Keratinocyte (primary cell): Measurements from ENCODE around the gene DCLK1. TPM values are rescaled to one million over a fixed set of nuclear protein-coding genes. Genes with fewer than 3 reads are reported as not detected.

ENCODE experiments used
- DNase-seq: peaks from one replicate; pipeline ENCODE4 v3.0.0-alpha.2; 2011; ENCODE audit warnings: low read depth, missing footprints, low spot score
- FAIRE-seq: peaks from 2 replicates; lab custom pipeline; 2011; peaks lifted over from hg19 to GRCh38; lab: Jason Lieb, UNC
- H2AFZ ChIP-seq: 2 replicates; pipeline ENCODE4 v1.6.0; 2012; ENCODE audit warnings: low read length, control low read depth, inconsistent platforms; ENCODE audit not compliant: control insufficient read depth
- H3K27ac ChIP-seq: 2 replicates; pipeline ENCODE4 v1.5.1; 2011; ENCODE audit warnings: low read length; ENCODE audit not compliant: control insufficient read depth, insufficient read depth
- H3K27me3 ChIP-seq: 3 replicates; pipeline ENCODE4 v1.6.0; 2011; ENCODE audit warnings: low read length; ENCODE audit not compliant: control insufficient read depth, insufficient read depth; ENCODE audit errors: extremely low read depth
- H3K36me3 ChIP-seq, 2 experiments: 2 replicates in 1 of 2; 3 replicates in 1 of 2; pipeline ENCODE4 v1.5.1; 2011; ENCODE audit warnings: low read length in 2 of 2, mild to moderate bottlenecking in 1 of 2; ENCODE audit not compliant: control insufficient read depth in 2 of 2, insufficient read depth in 2 of 2; ENCODE audit errors: extremely low read depth in 1 of 2
- H3K4me1 ChIP-seq: 3 replicates; pipeline ENCODE4 v1.5.1; 2011; ENCODE audit warnings: low read length; ENCODE audit not compliant: control insufficient read depth, insufficient read depth; ENCODE audit errors: extremely low read depth
- H3K4me2 ChIP-seq: 3 replicates; pipeline ENCODE4 v1.6.0; 2011; ENCODE audit warnings: low read depth, low read length; ENCODE audit not compliant: control insufficient read depth, insufficient read depth; ENCODE audit errors: extremely low read depth
- H3K4me3 ChIP-seq, 3 experiments: fragments of 200-600 bp in 1 of 3; sonication (generic) in 1 of 3; 2 replicates in 2 of 3; 3 replicates in 1 of 3; pipeline ENCODE4 v1.5.1; 2011 to 2016; ENCODE audit warnings: low read length in 3 of 3, mild to moderate bottlenecking in 3 of 3, control low read depth in 2 of 3, inconsistent platforms in 1 of 3, low read depth in 1 of 3, mixed read lengths in 1 of 3, mixed run types in 1 of 3, moderate library complexity in 1 of 3; ENCODE audit not compliant: control insufficient read depth in 2 of 3, insufficient read depth in 2 of 3; ENCODE audit errors: extremely low read depth in 1 of 3
- H3K79me2 ChIP-seq: 2 replicates; pipeline ENCODE4 v1.6.0; 2012; ENCODE audit warnings: low read length; ENCODE audit not compliant: control insufficient read depth, insufficient read depth
- H3K9ac ChIP-seq: 3 replicates; pipeline ENCODE4 v1.6.0; 2011; ENCODE audit warnings: low read length; ENCODE audit not compliant: control insufficient read depth, insufficient read depth; ENCODE audit errors: extremely low read depth
- H3K9me1 ChIP-seq: 3 replicates; pipeline ENCODE4 v1.6.0; 2011; ENCODE audit warnings: low read length; ENCODE audit not compliant: control insufficient read depth, insufficient read depth; ENCODE audit errors: extremely low read depth
- H3K9me3 ChIP-seq: 2 replicates; pipeline ENCODE4 v1.5.1; 2012; ENCODE audit warnings: low read depth, low read length; ENCODE audit not compliant: control insufficient read depth
- H4K20me1 ChIP-seq: 3 replicates; pipeline ENCODE4 v1.6.0; 2011; ENCODE audit warnings: low read length; ENCODE audit not compliant: control insufficient read depth, insufficient read depth; ENCODE audit errors: extremely low read depth
- EZH2 ChIP-seq: IDR thresholded peaks from one replicate; pipeline ENCODE4 v1.6.1; 2012; ENCODE audit warnings: inconsistent platforms, mild to moderate bottlenecking, low read length, moderate library complexity
- dilution Hi-C: fragments of 300-500 bp; cut with MboI; formaldehyde crosslinking; loops from one replicate; pipeline ENCODE4 v1.7.0; 2020; ENCODE audit warnings: low sequenced_read_pairs; ENCODE audit not compliant: extremely low pct_ligation_motif_present
- polyA plus RNA-seq, 5 experiments: library from polyadenylated mRNA; depleted of rRNA in 3 of 5; stranded (reverse) in 3 of 5; stranded (forward) in 1 of 5; unstranded in 1 of 5; fragments of >200 nt; gene quantifications; 1 replicate in 1 of 5; 2 replicates in 3 of 5; 3 replicates in 1 of 5; pipeline versions ENCODE4 v1.2.1 to v1.2.3, GENCODE V29; 2011 to 2012; ENCODE audit warnings: missing spikeins in 2 of 5, low read depth in 1 of 5, low replicate concordance in 1 of 5
- TF ChIP-seq, protein P1 (sequence below), 3 experiments: IDR thresholded peaks in 1 of 3; conservative IDR thresholded peaks in 1 of 3; optimal IDR thresholded peaks in 1 of 3; 2 replicates in 2 of 3; 3 replicates in 1 of 3; pipeline versions ENCODE3 to v1.5.1; 2011; ENCODE audit warnings: low read length in 3 of 3, mild to moderate bottlenecking in 3 of 3, moderate library complexity in 2 of 3, control low read depth in 1 of 3, inconsistent platforms in 1 of 3; ENCODE audit not compliant: insufficient read depth in 2 of 3; ENCODE audit errors: extremely low read depth in 1 of 3

The DCLK1 gene
- polyA plus RNA-seq, 1 donor (not counting 4 experiments of a cell fraction or from before 2014, with no cell fraction given) = 0.04 TPM

GRCh38 chr13:36132376-36132775, 1.2 kb upstream of the DCLK1 start:
- Histone ChIP-seq H3K79me2 (no peaks in the 10 kb centered on the region), H3K27me3 (peaks cover 31% of the 10 kb centered on the region), H3K27ac (no peak overlapping the region), H3K4me3 (no peak overlapping the region), H2AFZ (no peak overlapping the region), H3K9ac (no peak overlapping the region), H3K4me2 (no peak overlapping the region), H3K9me3 (no peaks in the 10 kb centered on the region), H3K4me1 (no peaks in the 10 kb centered on the region), H3K9me1 (no peaks in the 10 kb centered on the region), H4K20me1 (no peaks in the 10 kb centered on the region), H3K36me3 (no peaks in the 10 kb centered on the region)
- dilution Hi-C loops = no loop called here
- DNase-seq (no peak), FAIRE-seq (no peak)
- TF ChIP-seq, protein P1, sequence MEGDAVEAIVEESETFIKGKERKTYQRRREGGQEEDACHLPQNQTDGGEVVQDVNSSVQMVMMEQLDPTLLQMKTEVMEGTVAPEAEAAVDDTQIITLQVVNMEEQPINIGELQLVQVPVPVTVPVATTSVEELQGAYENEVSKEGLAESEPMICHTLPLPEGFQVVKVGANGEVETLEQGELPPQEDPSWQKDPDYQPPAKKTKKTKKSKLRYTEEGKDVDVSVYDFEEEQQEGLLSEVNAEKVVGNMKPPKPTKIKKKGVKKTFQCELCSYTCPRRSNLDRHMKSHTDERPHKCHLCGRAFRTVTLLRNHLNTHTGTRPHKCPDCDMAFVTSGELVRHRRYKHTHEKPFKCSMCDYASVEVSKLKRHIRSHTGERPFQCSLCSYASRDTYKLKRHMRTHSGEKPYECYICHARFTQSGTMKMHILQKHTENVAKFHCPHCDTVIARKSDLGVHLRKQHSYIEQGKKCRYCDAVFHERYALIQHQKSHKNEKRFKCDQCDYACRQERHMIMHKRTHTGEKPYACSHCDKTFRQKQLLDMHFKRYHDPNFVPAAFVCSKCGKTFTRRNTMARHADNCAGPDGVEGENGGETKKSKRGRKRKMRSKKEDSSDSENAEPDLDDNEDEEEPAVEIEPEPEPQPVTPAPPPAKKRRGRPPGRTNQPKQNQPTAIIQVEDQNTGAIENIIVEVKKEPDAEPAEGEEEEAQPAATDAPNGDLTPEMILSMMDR (optimal IDR thresholded peaks at IDR 0.05 in 1 of 3, IDR thresholded peaks at IDR 0.05 in 1 of 3, conservative IDR thresholded peaks at IDR 0.05 in 1 of 3; ENCODE audit: extremely low read depth in 1 of 3, insufficient read depth in 2 of 3, low read length in 3 of 3) = no peak
- TF ChIP-seq EZH2 = no peak

- Histone ChIP-seq H3K9me1 (no peaks in the 10 kb centered on the region), H3K9me3 (no peaks in the 10 kb centered on the region), H3K27ac (no peak overlapping the region), H3K4me2 (no peak overlapping the region), H3K9ac (no peak overlapping the region), H3K4me1 (no peaks in the 10 kb centered on the region), H4K20me1 (no peaks in the 10 kb centered on the region), H2AFZ (no peak overlapping the region), H3K27me3 (peaks cover 31% of the 10 kb centered on the region), H3K79me2 (no peaks in the 10 kb centered on the region), H3K4me3 (no peak overlapping the region), H3K36me3 (no peaks in the 10 kb centered on the region)
- dilution Hi-C loops = no loop called here
- TF ChIP-seq EZH2 = no peak
- TF ChIP-seq, protein P1 (optimal IDR thresholded peaks at IDR 0.05 in 1 of 3, IDR thresholded peaks at IDR 0.05 in 1 of 3, conservative IDR thresholded peaks at IDR 0.05 in 1 of 3; ENCODE audit: extremely low read depth in 1 of 3, insufficient read depth in 2 of 3, low read length in 3 of 3) = no peak
- no peak for FAIRE-seq
- DNase-seq = no peak
Observed at GRCh38 chr13:36131931-36132297, 732 bp upstream of the DCLK1 start.
